Activated CD8-positive, alpha-beta memory T cell treated with anti-CD3 and anti-CD28 coated beads, Interleukin-2, amount 50 U/mL, for 4 hours (primary cell): ENCODE results near the gene CMTM8.
A peak's percentile ranks its signal among the peaks of the same experiment; 100 is the strongest.
"Not testable (repeated sequence)": the region's sequence is repeated elsewhere in the genome, so short reads cannot be mapped to it uniquely, and the experiment has no call there.

ENCODE experiments used
- DNase-seq: peaks from one replicate; pipeline ENCODE4 v3.0.0-alpha.2; 2020

The CMTM8 gene, protein sequence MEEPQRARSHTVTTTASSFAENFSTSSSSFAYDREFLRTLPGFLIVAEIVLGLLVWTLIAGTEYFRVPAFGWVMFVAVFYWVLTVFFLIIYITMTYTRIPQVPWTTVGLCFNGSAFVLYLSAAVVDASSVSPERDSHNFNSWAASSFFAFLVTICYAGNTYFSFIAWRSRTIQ

DNA sequence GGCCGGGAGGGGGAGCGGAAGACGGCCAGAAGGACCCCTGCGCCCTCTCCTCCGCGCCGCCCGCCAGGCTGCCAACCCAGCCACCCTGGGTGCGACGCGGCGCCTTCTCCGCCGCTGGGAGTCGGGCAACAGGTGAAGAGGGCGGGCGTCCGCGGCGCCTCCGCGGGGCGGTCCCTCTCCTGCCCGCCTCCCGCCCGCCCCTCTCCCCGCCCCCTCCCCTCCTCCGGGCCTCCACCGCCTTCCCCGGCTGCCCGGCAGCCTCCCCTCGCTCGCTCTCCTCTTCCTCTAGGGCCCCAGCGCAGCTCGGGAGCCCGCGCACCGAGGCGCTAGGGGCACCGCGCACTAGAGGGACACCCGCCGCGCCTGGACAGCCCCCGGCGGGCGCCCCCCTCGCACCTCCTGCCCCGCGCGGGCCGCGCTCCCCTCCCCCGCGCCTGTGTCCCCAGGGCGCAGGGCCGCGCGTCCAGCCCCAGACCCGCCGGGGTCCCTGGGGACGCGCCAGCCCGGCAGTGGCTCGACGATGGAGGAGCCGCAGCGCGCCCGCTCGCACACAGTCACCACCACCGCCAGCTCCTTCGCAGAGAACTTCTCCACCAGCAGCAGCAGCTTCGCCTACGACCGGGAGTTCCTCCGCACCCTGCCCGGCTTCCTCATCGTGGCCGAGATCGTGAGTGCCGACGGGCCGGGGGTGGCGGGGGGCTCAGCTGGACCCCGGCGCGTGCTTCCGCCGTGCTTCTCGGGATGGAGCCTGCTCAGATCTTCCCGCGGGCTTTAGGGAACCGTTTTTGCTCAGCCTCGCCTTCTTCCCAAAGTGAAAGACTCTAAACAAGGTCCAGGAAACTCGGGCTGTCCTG lies at the start of gene CMTM8:
Gene CMTM8, plus strand, starts transcription at position 228 of the 854 bp plus-strand sequence. Its CDS starts 293 bp downstream, at position 521.
- DNase-seq: peak; percentile 65

DNA sequence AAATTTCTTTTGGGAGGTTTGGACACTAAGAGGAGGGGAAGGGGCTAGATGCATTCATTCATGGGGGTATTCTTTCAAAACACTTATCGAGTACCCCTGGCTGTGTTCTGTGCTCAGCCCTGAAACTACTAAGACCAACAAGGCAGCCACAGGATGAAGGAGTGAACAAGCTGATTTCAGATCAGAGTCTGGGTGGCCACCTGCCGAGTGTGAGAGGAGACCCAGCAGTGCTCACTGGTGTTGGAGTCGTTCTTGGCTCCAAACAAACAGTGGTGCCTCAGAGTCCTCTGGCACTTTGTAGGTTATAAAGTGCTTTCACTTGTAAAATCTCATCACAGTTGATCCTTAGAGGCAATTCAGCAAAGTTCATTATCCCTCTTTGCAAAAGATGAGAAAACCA lies 48.8 kb upstream of the CMTM8 start:
- no peak for DNase-seq

DNA sequence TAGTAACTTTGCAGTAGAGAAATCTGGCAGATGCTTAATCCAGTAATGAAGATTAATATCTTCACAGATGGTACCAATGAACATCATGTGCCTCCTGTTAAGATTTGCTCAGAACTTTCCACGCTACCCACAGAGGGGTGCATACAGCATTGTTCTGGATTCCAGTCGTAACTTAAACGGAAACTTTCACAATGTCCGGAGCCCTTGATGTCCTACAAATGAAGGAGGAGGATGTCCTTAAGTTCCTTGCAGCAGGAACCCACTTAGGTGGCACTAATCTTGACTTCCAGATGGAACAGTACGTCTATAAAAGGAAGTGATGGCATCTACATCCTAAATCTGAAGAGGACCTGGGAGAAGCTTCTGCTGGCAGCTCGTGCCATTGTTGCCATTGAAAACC lies 47.9 kb upstream of the CMTM8 start:
- DNase-seq: not testable (repeated sequence)

DNA sequence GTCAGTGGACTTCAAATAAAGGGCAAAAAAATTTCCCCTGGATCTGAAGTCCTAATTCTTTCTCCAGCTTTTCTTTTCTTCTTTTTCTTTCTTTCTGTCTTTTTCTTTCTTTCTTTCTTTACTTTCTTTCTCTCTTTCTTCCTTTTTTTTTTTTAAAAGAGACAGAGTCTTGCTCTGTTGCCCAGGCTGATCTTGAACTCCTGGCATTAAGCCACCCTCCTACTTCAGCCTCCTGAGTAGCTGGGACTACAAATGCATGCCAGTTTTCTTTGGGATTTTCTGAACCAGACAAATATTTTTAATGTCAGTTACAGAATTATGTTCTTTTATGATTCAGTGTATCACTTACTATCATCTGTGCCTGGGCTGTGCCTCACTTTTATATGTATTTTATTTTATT lies 45.4 kb upstream of the CMTM8 start:
- DNase-seq: no peak

DNA sequence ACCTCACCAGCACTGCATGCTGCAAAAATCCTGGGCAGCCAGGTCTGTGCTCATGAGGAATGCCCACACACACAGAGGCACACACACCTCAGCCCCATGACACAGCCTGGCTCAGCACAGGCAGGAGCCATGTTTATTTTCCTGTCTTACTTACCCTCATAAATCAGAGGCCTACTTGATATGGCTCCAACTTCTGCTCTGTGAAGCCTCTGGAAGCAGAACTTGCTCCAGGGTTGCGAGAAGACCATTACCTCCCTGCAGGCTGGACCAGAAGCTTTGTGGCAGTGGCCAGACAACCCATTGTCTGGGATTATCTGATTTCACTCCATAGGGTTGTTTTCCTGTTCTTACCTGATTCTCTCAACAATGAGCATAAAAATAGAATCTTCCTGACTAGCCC lies 43.8 kb upstream of the CMTM8 start:
- DNase-seq: no peak

DNA sequence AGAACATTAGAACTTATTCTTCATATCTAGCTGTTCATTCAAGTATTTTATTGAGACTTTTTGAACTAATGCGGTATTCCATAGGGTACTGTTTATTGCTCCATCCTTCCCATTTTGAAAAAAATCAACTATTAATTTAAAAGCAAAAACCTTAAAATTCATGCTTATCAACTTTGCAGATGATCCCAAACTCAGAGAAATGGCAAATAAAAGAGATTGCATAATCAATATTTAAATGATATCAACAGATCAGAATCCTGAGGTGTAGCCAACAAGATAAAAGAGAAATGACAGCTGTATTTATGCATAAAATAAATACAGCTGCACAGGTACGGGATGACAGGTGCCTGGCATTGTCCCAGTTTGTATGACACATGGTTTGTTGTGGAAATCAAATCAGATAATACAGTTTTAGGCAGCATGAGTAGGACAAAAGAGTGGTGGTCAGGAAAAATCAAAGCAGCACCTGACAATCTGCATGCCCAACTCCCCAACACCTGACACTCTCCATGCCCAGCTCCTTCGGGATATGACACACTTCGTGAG lies 42.4 kb upstream of the CMTM8 start:
- no peak for DNase-seq

DNA sequence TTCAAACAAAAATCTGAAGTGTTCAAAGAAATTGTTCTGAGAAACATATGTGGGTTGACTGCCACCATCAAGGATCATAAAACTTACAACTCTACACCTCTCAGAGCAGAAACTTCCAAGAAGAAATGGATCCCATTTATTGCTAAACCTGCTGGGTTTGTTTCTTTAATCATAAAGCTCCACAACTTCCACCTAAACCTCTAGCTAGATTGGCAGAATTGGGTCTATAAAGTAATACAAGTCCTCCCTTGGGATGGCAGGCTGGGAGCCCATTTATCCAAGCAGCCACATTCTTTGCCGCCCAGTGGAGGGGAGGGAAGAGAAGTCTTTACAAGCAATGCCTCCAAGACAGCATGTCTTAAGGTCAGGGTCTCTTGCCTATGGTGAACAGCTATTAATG lies 40.5 kb upstream of the CMTM8 start:
- no peak for DNase-seq

DNA sequence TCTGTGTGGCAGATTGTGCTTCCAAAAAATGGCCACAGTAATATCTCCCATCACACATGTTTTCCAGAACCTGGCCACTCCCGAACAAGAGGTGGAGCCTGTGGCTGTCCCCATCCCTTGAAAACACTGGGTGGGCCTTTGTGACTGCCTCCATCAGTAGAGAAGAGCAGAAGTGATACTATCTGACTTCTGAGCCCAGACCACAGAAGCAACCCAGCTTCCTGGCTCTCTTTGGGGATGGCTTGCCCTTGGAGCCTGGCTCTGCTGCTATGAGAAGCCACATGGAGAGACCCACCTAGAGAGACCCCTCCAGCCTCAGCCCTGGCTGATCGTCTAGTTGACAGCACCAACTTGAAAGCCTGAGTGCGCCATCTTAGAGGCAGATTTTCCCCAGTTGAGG lies 39.8 kb upstream of the CMTM8 start:
- DNase-seq: no peak

DNA sequence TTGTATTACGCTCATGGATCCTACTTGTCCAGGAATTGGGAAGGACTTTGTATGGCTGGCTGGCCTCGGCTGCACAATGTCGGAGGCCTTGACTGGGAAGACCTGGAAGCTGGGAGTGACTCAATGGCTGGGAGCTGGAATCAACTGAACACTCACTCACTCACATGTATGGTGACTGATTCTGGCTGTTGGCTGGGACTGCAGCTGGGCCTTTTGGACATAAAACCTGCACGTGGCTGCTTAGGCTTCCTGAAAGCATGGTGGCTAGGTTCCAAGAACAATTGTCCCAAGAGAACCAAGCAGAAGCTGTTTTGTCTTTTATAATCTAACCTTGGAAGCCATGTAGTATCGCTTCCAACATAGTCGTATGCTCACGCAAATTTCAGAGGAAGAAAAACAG lies 38.0 kb upstream of the CMTM8 start:
- DNase-seq: no peak

DNA sequence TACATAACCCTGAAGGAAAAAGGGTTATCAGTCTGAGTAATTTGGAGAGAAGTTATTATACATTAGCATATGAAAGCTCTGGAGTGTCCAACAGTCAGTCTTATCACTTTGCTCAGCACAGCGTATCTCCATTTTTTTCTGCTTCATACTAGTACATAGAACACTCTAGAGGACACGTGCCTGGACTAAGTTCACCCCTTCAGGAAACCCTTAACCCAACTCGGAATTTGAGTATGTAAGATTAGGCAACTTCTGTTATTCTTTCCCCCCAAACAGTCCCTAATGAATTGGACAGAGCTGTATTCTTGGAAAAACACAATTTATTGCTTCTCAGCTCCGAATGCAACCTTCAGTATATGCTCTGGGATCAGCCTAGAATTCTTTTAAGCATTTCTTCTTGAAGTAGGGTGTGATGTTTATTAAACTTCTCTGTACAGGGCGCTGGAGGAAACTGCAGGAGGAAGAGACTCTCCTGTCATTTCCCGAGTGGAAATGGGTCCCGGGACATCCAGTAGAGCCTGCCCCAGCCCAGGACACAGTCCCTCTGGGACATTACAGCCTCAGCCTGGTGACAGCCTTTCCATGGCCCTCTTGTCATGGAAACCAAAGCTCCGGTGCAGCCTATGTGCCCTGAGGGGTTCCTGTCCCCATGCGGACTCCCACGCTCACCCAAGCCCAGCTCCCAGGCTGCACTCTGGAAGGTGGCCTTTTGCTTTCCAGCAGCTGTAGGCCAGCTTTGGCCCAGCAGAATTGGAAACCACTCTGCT lies 37.3 kb upstream of the CMTM8 start:
- DNase-seq: no peak

DNA sequence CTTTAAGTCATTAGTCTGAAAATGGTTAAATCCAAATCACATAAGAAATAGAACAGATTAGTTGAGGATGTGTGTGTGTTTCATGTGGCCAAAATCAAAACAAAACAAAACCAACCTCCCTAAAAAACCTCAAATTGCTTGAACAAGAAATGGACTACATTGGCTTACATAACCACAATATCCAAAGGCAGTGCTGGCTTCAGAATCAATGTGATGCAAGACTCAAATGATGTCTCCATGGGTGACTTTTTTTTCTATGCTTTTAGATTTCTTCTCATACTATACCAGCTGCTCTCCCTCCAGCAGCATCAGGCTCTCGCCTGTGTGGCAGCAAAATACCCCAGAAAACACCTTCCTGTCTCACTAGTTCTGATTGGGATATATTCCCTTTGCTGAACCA lies 36.0 kb upstream of the CMTM8 start:
- no peak for DNase-seq

DNA sequence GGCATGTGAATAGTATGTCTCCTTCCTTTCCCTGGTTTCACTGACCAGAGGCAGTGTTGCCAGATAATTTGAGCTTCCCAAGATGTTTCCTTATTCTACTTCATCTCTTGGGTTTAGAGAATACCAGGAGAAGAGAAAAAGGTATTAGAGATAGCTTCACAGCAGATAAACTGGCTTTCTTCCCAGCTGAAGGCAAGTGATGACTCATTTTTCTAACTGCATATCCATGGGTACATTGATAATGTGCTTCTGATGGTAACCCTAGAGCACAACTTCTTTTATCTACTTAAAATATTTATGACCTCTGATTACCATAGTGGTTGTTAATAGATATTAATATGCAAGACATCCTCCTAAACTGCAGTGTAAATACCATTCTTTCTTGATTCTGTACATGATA lies 34.6 kb upstream of the CMTM8 start:
- no peak for DNase-seq

DNA sequence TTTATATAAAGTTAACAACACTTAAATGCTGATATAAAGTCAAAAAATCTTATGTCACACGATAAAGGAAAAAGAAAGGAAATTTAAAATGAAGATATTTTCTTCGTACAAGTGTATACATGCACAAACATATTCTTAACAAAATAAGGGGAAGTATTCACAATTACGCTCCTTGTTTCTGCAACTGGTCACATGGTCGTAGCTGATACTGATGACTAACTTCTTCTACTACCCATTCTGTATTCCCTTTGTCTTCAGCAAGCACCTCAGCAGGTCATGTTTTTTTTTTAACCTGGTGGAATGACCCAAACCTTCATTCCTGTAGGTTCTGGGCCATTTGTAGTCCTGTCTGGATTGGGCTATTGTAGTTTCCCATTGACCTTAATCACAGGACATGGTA lies 30.0 kb upstream of the CMTM8 start:
- no peak for DNase-seq

DNA sequence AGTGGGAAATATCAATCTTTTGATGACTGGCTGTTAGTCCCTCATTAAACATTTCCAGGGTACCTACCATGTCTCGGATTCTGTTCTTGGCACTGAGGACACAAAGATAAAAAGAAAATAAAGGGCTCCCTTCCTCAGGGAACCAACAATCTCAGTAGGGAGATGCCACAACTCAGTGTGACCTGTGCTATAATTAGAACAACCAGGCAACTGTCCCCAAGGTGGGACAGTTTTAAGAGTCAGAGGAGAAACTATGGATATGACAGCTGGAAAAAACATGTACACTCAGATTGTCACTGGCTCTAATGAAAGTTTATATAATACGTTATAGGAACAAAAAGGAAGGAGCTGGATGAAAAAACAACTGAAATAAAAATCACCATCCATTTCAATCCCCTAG lies 23.3 kb upstream of the CMTM8 start:
- no peak for DNase-seq

DNA sequence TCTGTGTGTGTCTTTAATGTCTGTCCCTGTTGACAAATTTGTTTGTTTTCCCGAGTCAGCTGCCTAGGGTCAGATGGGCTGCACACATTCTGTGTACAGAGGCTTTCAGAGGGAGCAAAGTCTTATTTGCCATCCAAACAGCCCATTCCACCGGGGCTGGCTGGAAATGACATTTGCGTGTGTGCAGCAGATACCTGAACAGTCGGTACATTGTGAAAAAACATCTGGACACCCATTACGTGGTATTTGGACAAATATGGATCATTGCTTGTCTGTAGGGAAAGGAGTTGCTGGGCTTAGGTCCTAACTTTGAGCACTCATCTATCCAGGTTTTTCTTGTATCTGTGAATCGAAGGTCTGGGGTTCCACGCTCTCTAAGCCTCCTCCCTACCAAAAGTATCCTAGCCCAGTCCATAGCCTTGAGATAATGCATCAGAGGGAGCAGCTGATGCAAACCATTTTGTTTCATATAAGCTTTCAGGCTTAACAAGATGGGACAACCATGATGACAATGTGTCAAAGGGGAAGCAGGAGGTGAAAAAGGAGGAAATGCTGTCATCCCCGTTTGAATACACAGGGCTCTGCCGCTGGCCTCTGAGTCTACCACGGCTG lies 22.2 kb upstream of the CMTM8 start:
- DNase-seq: no peak

DNA sequence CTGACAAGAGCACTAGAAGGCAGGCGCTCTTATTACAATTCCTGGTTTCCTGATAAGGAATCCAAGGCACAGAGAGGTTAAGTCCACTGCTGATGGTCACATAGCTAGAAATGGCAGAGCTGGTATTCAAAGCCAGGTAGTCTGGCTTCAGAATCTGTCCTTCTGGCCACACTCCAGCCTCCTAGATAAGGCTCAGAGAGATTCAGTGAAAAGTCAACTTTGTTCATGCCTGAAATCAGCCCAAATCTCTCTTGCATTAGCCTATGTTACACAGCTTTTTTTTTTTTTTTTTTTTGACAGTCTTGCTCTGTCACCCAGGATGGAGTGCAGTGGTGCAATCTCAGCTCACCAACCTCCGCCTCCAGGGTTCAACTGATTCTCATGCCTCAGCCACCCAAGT lies 21.1 kb upstream of the CMTM8 start:
- DNase-seq: no peak

DNA sequence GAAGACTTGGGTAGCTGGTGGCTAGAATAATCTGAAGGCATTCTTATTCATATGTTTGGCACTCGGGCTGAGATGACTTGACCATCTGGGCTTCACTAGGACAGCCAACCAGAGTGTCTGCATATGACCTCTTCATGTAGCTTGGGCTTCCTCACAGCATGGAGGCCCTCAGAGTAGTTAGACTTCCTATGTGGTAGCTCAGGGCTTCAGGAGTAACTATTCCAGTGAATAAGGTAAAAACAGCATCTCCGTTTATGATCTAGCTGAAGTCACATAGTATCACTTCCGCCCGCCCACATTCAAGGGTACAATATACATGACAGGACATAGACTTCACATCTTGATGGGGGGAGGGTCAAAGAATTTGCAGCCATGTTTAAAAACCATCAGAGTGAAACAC lies 18.9 kb upstream of the CMTM8 start:
- DNase-seq: no peak

DNA sequence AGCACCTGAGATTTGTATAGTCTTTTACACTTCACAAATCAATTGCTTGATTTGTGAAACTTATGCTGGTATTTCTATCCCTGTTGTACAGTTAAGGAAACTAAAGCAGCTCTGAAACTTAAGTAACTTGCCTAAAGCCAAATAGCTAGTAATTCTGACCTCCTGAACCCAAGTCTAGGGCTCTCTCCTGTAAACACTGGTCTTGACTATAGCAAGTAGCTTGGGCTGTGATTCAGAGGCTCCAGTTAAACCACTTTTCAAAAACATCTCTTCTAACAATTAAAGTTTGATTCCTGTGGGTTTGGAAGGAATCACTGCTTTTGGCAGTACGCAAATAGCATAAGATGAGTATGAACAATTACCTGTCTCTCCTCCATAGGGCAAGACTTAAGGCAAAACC lies 18.5 kb upstream of the CMTM8 start:
- DNase-seq: no peak

DNA sequence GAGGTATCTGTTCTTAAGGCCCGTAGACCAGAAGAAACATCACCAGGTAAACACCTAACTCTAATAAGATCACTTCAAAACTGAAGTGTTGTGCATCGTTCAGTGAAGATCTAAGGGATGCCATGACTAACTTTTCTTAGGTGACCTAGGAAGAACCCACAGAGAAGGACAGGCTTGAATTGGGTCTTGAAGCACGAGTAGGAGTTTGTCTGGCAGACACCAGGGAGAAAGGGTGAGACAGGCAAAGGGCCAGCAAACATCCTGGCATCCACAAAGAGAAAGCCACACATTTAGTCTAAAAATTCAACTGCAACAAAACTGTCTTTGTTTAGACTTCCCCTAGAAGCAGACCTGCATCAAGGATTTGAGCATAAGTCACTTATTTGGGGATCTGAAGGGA lies 15.5 kb upstream of the CMTM8 start:
- no peak for DNase-seq

DNA sequence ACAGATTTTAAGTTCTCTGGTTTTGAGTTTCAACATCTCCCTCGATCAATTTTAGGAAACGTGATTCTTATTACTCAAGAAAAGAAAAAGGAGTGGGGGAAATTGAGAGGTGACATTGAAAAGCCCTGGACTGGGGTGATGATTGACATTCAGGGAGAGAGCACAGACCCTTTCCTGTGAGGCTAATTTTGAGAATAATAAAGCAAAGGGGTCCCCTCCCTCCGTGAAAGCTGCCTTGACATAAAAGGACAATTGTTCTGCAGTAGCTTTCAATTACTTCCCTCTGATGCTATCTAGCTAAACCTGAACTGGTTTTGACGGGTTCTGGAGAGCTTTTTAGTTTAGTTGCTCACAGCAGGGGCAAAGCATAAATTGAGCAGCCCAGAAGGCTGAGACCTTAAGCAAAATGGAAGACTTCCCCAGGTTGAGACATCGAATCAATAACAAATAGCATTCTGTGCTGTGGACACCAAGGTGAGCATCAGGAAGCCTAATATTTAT lies 14.4 kb upstream of the CMTM8 start:
- DNase-seq: no peak

DNA sequence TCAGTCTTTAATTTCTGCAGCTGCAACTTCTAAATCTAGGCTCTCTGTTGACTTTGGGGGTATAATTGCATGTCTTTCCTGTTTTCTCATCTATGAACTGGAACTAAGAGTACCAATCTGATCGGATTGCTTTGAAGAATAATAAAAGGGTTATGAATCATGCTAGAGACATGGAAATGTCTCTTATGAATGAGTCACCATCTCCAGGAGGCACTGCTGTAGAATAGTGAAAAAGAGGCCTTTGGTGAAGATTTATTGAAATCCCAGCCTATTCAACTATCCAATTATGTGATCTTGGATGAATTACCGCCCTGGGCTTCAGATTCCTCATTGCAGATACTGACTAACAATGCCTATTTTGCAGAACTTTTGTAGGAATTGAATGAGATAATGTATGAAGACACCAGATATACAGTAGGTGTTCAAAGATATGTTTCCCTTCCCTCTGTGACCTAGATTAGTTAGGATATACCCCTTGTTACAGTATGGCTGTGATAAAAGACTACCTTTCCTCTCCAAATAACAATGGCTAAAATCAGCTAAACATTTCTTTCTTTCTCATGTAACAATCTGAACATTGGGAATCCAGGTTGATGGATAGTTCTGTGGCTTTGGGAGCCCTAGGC lies 11.5 kb upstream of the CMTM8 start:
- no peak for DNase-seq

DNA sequence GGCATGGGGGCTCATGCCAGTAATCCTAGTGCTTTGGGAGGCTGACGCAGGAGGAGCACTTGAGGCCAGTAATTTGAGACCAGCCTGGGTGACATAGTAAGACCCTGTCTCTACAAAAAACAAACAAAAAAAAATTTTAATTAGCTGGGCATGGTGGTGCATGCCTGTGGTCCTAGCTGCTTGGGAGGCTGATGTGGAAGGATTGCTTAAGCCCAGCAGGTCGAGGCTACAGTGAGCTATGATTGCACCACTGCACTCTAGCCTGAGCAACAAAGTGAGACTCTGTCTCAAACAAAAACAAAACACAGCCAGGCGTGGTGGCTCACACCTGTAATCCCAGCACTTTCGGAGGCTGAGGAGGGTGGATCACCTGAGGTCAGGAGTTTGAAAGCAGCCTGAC lies 9.7 kb upstream of the CMTM8 start:
- not testable (repeated sequence) for DNase-seq

DNA sequence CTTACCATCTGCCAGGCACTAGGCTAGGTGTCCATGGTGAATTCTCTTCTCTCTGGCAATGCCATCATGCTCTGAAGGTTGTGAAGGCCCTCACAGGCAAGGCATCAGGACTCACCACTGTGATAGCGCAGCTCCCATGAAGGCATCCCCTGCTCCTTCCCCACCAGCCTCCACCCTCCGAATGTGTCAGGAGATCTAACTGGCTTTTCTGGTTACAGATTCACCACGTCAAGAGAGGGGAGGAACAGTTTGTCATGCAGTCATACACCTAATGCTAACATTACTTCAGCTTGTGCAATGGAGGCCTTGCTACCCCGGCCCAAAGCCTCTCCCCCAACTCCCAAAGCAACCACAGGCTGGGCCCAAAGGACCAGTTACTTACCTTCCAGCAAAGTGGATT lies 8.9 kb upstream of the CMTM8 start:
- no peak for DNase-seq
